Stimulated activated CD8-positive, alpha-beta memory T cell treated with anti-CD3 and anti-CD28 coated beads, Interleukin-15, amount 100 ng/mL, for 24 hours (primary cell): ENCODE results near the gene YY1.
"Not testable (repeated sequence)": the region's sequence is repeated elsewhere in the genome, so short reads cannot be mapped to it uniquely, and the experiment has no call there.

Experiments used
- DNase-seq: peaks from one replicate; pipeline ENCODE4 v3.0.0-alpha.2; 2020; ENCODE audit warnings: low read depth

The YY1 gene

GRCh38 chr14:100238419-100239210 lies at the start of gene YY1:
YY1 (plus strand) TSS chr14:100239144; CDS start chr14:100239245, 101 bp downstream.
- DNase-seq = peak; percentile 97

GRCh38 chr14:100190126-100190525 lies 48.8 kb upstream of the YY1 start:
- no peak for DNase-seq

GRCh38 chr14:100191584-100192249 lies 47.2 kb upstream of the YY1 start:
- DNase-seq = no peak

- DNase-seq = no peak
Measured at GRCh38 chr14:100192250-100192671, 46.7 kb upstream of the YY1 start.

- DNase-seq = peak; percentile 98
Measured at GRCh38 chr14:100192672-100193416, 46.1 kb upstream of the YY1 start.

- DNase-seq = no peak
Measured at GRCh38 chr14:100193417-100194357, 45.3 kb upstream of the YY1 start.

GRCh38 chr14:100199240-100199860 lies 39.6 kb upstream of the YY1 start:
- DNase-seq = no peak

- no peak for DNase-seq
Measured at GRCh38 chr14:100200311-100200710, 38.6 kb upstream of the YY1 start.

- no peak for DNase-seq
Measured at GRCh38 chr14:100201701-100202100, 37.2 kb upstream of the YY1 start.

GRCh38 chr14:100202712-100203111 lies 36.2 kb upstream of the YY1 start:
- no peak for DNase-seq

GRCh38 chr14:100203146-100203545 lies 35.8 kb upstream of the YY1 start:
- DNase-seq = no peak

- DNase-seq = no peak
Measured at GRCh38 chr14:100203962-100204834, 34.7 kb upstream of the YY1 start.

- DNase-seq = not testable (repeated sequence)
Measured at GRCh38 chr14:100204835-100205167, 34.1 kb upstream of the YY1 start.

- DNase-seq = not testable (repeated sequence)
Measured at GRCh38 chr14:100207588-100207987, 31.4 kb upstream of the YY1 start.

GRCh38 chr14:100208136-100208535 lies 30.8 kb upstream of the YY1 start:
- not testable (repeated sequence) for DNase-seq

GRCh38 chr14:100211366-100211765 lies 27.6 kb upstream of the YY1 start:
- DNase-seq = no peak

GRCh38 chr14:100211893-100212292 lies 27.1 kb upstream of the YY1 start:
- no peak for DNase-seq

- no peak for DNase-seq
Measured at GRCh38 chr14:100212476-100213333, 26.2 kb upstream of the YY1 start.

- DNase-seq = no peak
Measured at GRCh38 chr14:100213587-100213955, 25.4 kb upstream of the YY1 start.
